Calu3 (cell line): Measurements from ENCODE around the gene RASL11A. TPM values are rescaled to one million over a fixed set of nuclear protein-coding genes. Genes with fewer than 3 reads are reported as not detected.

ENCODE experiments used
- BruUV-seq: library from RNA; stranded (reverse); fragments of 400-500 nt; replicated peaks from 2 replicates; lab custom pipeline; 2021; lab: Mats Ljungman, UMichigan
- CTCF ChIA-PET: fragments of 300-600 bp; sonication (Branson Sonifier 250); formaldehyde crosslinking; loops from one replicate; lab custom pipeline; 2022; ENCODE audit warnings: antibody characterized with exemption; lab: Charles Lee
- DNase-seq: peaks from one replicate; pipeline ENCODE4 v3.0.0; 2022
- H3K27ac Mint-ChIP-seq: one replicate; pipeline ENCODE4 v1.8.0; 2022; ENCODE audit warnings: mixed read lengths; ENCODE audit not compliant: unreplicated experiment
- H3K27me3 Mint-ChIP-seq: one replicate; pipeline ENCODE4 v1.8.0; 2022; ENCODE audit warnings: mixed read lengths; ENCODE audit not compliant: unreplicated experiment
- H3K36me3 Mint-ChIP-seq: one replicate; pipeline ENCODE4 v1.8.0; 2022; ENCODE audit warnings: mild to moderate bottlenecking, moderate library complexity, mixed read lengths; ENCODE audit not compliant: insufficient read depth, unreplicated experiment
- H3K4me1 Mint-ChIP-seq: one replicate; pipeline ENCODE4 v1.8.0; 2022; ENCODE audit warnings: mild to moderate bottlenecking, low read depth, mixed read lengths; ENCODE audit not compliant: unreplicated experiment
- H3K4me3 Mint-ChIP-seq: one replicate; pipeline ENCODE4 v1.8.0; 2022; ENCODE audit warnings: mild to moderate bottlenecking, low read depth, moderate library complexity, mixed read lengths; ENCODE audit not compliant: unreplicated experiment
- H3K9me3 Mint-ChIP-seq: one replicate; pipeline ENCODE4 v1.8.0; 2022; ENCODE audit warnings: low read depth, mixed read lengths; ENCODE audit not compliant: unreplicated experiment
- intact Hi-C: fragments of 100-400 bp; cut with micrococcal nuclease; formaldehyde crosslinking; loops from one replicate; pipeline ENCODE4 v1.10.0; 2022; ENCODE audit not compliant: unreplicated experiment
- total RNA-seq: library from RNA; stranded (reverse); gene quantifications from 2 replicates; pipeline ENCODE4 v1.2.3, GENCODE V29; 2022
- TF ChIP-seq, protein P1 (sequence below): fragments of 200-600 bp; IDR thresholded peaks from one replicate; pipeline ENCODE4 v1.8.0; 2022; ENCODE audit warnings: antibody characterized with exemption; ENCODE audit not compliant: unreplicated experiment

RASL11A gene
- total RNA-seq, 1 experiment from 2014 or later, result 1.3 TPM

DNA sequence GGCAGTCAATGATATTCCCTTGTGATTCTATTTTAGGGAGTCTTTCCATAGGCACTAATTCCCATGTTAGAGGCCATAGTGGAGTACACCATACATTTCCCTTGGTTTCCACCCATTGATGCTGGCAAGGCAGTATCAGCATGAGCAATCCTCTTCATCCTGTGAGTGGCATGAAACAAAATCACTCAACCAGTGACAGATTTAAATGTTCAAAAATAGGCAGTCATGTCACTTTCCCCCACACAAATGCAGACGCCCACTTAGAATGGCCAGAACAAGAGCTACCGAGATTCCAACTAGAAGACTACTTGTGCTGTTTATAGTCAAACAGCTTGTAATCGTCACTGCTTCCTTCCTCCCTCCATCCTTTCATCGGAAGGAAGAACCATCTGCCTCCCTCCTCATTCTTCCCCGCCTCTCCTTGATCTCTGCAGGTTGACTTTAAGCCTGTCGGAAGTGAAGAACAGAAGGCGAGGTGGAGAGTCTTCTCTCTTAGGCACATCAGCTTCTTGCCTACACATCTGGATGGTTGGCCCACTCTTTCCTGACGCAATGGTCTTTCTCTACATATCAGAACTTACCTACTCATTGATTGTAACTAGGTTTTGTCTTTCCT lies 22.6 kb downstream of the RASL11A start:
- Mint-ChIP-seq H3K4me1 (no peaks in the 10 kb centered on the region), H3K9me3 (no peaks in the 10 kb centered on the region), H3K36me3 (no peaks in the 10 kb centered on the region), H3K4me3 (no peak overlapping the region), H3K27ac (no peak overlapping the region), H3K27me3 (peaks cover 56% of the 10 kb centered on the region)
- CTCF ChIA-PET, result no interaction called here
- intact Hi-C loops, result no loop called here
- DNase-seq, result no peak
- BruUV-seq, result no TSS peak
- TF ChIP-seq, protein P1, sequence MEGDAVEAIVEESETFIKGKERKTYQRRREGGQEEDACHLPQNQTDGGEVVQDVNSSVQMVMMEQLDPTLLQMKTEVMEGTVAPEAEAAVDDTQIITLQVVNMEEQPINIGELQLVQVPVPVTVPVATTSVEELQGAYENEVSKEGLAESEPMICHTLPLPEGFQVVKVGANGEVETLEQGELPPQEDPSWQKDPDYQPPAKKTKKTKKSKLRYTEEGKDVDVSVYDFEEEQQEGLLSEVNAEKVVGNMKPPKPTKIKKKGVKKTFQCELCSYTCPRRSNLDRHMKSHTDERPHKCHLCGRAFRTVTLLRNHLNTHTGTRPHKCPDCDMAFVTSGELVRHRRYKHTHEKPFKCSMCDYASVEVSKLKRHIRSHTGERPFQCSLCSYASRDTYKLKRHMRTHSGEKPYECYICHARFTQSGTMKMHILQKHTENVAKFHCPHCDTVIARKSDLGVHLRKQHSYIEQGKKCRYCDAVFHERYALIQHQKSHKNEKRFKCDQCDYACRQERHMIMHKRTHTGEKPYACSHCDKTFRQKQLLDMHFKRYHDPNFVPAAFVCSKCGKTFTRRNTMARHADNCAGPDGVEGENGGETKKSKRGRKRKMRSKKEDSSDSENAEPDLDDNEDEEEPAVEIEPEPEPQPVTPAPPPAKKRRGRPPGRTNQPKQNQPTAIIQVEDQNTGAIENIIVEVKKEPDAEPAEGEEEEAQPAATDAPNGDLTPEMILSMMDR, result no peak

DNA sequence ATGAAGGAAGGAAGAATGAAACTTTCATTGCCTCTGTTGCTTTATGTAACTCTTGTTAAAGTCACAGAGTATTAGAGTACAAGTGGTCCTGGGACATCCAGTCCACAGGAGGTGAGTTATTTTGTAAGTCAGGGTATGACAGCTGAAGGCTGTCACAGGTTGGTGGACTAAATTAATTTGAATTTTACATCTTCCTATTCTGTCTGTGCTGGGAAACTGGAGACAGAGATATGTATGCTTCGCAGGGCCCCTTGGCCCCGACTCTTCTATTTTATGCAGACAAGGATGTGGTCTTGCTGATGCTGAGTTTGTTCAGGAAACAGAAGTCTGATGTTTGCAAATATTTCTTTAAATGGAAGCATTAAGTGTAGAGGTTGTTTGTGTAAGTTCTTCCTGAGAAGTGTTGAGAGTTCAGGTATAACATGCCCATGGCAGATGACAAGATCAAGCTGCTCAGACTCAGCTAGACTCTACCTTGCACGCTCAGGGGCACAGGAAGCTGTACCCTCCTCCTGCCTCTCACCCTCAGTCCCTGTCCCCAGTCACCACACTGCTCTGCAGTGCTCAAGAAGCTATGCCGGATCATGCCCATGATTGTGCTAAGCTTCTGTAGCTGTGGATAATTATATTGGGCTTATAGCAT lies 23.4 kb downstream of the RASL11A start:
- no peaks in the 10 kb centered on the region for H3K4me1 Mint-ChIP-seq
- no peaks in the 10 kb centered on the region for H3K36me3 Mint-ChIP-seq
- no peak for DNase-seq
- intact Hi-C loops, result no loop called here
- TF ChIP-seq, protein P1, result no peak
- BruUV-seq, result no TSS peak
- H3K4me3 Mint-ChIP-seq, result no peak overlapping the region
- CTCF ChIA-PET, result no interaction called here
- H3K27me3 Mint-ChIP-seq, result peaks cover 64% of the 10 kb centered on the region
- no peak overlapping the region for H3K27ac Mint-ChIP-seq
- no peaks in the 10 kb centered on the region for H3K9me3 Mint-ChIP-seq

- Mint-ChIP-seq H3K36me3 (no peaks in the 10 kb centered on the region), H3K9me3 (no peaks in the 10 kb centered on the region), H3K27ac (no peak overlapping the region), H3K4me1 (no peaks in the 10 kb centered on the region), H3K27me3 (peaks cover 65% of the 10 kb centered on the region), H3K4me3 (no peak overlapping the region)
- CTCF ChIA-PET, result no interaction called here
- no TSS peak for BruUV-seq
- no peak for DNase-seq
- intact Hi-C loops, result no loop called here
- TF ChIP-seq, protein P1, result no peak
Measured at GRCh38 chr13:27295096-27295495, 24.5 kb downstream of the RASL11A start.

DNA sequence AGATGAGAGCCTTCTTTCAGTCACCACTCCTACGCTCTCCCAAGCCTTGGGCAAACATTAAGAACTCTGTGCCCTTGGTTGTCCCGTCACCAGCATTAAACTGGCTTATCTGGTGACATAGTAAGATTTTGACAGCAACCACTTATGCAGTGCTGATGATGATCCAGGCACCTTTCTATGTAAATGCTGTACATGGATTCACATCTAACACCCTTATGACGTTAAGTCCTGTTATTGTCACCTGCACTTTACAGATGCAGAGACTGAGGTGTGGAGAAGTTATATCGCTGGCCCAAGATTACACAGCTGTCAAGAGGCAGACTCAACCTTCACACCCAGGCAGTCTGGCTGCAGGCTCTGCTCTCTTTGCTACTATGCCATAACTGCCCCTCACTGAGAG lies 25.0 kb downstream of the RASL11A start:
- no peaks in the 10 kb centered on the region for H3K9me3 Mint-ChIP-seq
- H3K36me3 Mint-ChIP-seq, result no peaks in the 10 kb centered on the region
- no peak overlapping the region for H3K27ac Mint-ChIP-seq
- TF ChIP-seq, protein P1, result no peak
- BruUV-seq, result no TSS peak
- H3K4me1 Mint-ChIP-seq, result no peaks in the 10 kb centered on the region
- DNase-seq, result no peak
- peaks cover 65% of the 10 kb centered on the region for H3K27me3 Mint-ChIP-seq
- CTCF ChIA-PET, result no interaction called here
- intact Hi-C loops, result no loop called here
- no peak overlapping the region for H3K4me3 Mint-ChIP-seq
